ENCODE measurements around the gene SH3RF1. TPM values are rescaled to one million over a fixed set of nuclear protein-coding genes. Genes with fewer than 3 reads are reported as not detected.
"Not testable (repeated sequence)": the region's sequence is repeated elsewhere in the genome, so short reads cannot be mapped to it uniquely, and the experiment has no call there.

Gene SH3RF1
- total RNA-seq, 1 donor from 2014 or later, result 17.1 TPM

DNA sequence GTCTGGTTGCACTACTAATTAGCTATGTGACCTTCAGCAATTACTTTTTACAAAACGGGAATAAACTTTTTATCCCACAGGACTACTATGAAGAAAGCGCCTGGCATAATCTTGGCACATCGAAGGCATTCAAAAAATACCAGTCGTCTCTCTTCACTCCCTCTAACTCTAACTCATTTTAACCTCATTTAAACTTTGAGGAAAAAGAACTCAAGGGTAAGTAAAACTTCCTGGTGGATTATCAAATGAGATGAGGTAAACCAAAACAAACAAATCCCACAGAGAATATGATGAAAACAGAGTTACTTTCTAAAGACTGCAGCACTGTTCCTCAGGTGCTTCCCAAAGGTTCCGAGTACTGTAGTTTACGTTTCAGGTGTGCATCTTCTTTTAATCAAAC lies 66.9 kb downstream of the SH3RF1 start:
- H3K27me3 ChIP-seq, result no peaks in the 10 kb centered on the region
- Mint-ChIP-seq H3K4me1 (peaks cover 62% of the 10 kb centered on the region), H3K4me3 (no peak overlapping the region), H3K9me3 (peaks cover 2% of the 10 kb centered on the region), H3K36me3 (peaks cover 4% of the 10 kb centered on the region), H3K27me3 (ENCODE audit: insufficient read depth, low read depth) (no peaks in the 10 kb centered on the region), H3K27ac (no peak overlapping the region)
- H3K27ac ChIP-seq, result no peak overlapping the region
- no peak overlapping the region for H2AFZ ChIP-seq (replicated peaks)
- H3K9me3 ChIP-seq (ENCODE audit: low read depth), result no peaks in the 10 kb centered on the region
- peaks cover 73% of the 10 kb centered on the region for H3K4me1 ChIP-seq
- no peak overlapping the region for H3K9ac ChIP-seq
- peaks cover 22% of the 10 kb centered on the region for H3F3A ChIP-seq (ENCODE audit: low read depth)
- no peak for TF ChIP-seq EZH2phosphoT487 (IDR thresholded peaks at IDR 0.05)
- TF ChIP-seq EZH2 (IDR thresholded peaks at IDR 0.05), result no peak
- TF ChIP-seq, protein P1, sequence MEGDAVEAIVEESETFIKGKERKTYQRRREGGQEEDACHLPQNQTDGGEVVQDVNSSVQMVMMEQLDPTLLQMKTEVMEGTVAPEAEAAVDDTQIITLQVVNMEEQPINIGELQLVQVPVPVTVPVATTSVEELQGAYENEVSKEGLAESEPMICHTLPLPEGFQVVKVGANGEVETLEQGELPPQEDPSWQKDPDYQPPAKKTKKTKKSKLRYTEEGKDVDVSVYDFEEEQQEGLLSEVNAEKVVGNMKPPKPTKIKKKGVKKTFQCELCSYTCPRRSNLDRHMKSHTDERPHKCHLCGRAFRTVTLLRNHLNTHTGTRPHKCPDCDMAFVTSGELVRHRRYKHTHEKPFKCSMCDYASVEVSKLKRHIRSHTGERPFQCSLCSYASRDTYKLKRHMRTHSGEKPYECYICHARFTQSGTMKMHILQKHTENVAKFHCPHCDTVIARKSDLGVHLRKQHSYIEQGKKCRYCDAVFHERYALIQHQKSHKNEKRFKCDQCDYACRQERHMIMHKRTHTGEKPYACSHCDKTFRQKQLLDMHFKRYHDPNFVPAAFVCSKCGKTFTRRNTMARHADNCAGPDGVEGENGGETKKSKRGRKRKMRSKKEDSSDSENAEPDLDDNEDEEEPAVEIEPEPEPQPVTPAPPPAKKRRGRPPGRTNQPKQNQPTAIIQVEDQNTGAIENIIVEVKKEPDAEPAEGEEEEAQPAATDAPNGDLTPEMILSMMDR (IDR thresholded peaks at IDR 0.05), result no peak
- no peaks in the 10 kb centered on the region for H3K36me3 ChIP-seq
- H3K79me2 ChIP-seq (ENCODE audit: low read depth), result peaks cover 77% of the 10 kb centered on the region
- H3K4me2 ChIP-seq, result no peak overlapping the region
- DNase-seq (ENCODE audit: low spot score), result no peak
- peaks cover 8% of the 10 kb centered on the region for H4K20me1 ChIP-seq (ENCODE audit: low read depth)
- H3K4me3 ChIP-seq, result no peak overlapping the region

DNA sequence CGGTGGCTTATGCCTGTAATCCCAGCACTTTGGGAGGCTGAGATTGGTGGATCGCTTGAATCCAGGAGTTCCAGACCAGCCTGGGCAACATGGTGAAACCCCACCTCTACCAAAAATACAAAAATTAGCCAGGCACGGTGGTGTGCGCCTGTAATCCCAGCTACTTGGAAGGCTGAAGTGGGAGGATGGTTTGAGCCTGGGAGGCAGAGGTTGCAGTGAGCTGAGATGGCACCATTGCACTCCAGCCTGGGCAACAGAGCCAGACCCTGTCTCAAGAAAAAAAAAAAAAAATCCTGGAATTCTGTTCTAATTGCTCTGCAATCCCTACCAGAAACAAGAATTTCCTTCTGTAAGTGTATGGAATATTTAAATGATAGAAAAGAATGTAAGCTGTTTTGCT lies 67.5 kb downstream of the SH3RF1 start:
- peaks cover 61% of the 10 kb centered on the region for H3K4me1 Mint-ChIP-seq
- not testable (repeated sequence) for H3K36me3 Mint-ChIP-seq; H3K4me3 Mint-ChIP-seq; H3K27ac ChIP-seq; H3K9me3 Mint-ChIP-seq; H3K9me3 ChIP-seq (ENCODE audit: low read depth); H4K20me1 ChIP-seq (ENCODE audit: low read depth); H3K36me3 ChIP-seq; H3K27ac Mint-ChIP-seq; H3K27me3 ChIP-seq; H3K4me3 ChIP-seq; H2AFZ ChIP-seq (replicated peaks); H3K9ac ChIP-seq; H3K27me3 Mint-ChIP-seq (ENCODE audit: insufficient read depth, low read depth); H3K4me2 ChIP-seq; DNase-seq (ENCODE audit: low spot score)
- peaks cover 80% of the 10 kb centered on the region for H3K79me2 ChIP-seq (ENCODE audit: low read depth)
- peaks cover 73% of the 10 kb centered on the region for H3K4me1 ChIP-seq
- H3F3A ChIP-seq (ENCODE audit: low read depth), result peaks cover 16% of the 10 kb centered on the region

DNA sequence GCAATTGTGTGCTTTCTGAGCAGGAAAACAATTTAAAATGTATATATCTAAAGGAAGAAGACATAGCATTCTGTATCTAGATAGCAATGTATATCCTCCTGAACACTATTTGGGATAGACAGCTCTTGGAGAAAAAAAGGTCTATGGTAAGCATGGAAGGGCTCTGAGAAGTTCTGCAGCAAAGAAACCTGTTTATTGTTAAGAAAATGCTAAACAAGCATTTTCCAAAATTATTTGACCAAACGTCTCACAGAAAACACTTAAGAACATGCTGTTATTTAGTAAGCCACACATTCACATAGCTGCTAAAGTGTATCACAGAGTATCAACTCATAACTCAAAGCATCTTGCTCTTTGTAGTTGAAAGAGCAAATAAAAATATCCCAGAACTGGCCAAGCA lies 67.9 kb downstream of the SH3RF1 start:
- Histone ChIP-seq H3K9ac (no peak overlapping the region), H3K36me3 (no peaks in the 10 kb centered on the region), H3K79me2 (ENCODE audit: low read depth) (peaks cover 83% of the 10 kb centered on the region), H3K27ac (no peak overlapping the region), H3F3A (ENCODE audit: low read depth) (peaks cover 12% of the 10 kb centered on the region), H4K20me1 (ENCODE audit: low read depth) (peaks cover 8% of the 10 kb centered on the region), H3K4me2 (no peak overlapping the region), H3K9me3 (ENCODE audit: low read depth) (no peaks in the 10 kb centered on the region), H3K4me3 (no peak overlapping the region), H3K4me1 (peaks cover 70% of the 10 kb centered on the region), H2AFZ (replicated peaks) (no peak overlapping the region), H3K27me3 (no peaks in the 10 kb centered on the region)
- Mint-ChIP-seq H3K4me1 (peaks cover 57% of the 10 kb centered on the region), H3K36me3 (peaks cover 2% of the 10 kb centered on the region), H3K27ac (no peak overlapping the region), H3K9me3 (no peaks in the 10 kb centered on the region), H3K27me3 (ENCODE audit: insufficient read depth, low read depth) (no peaks in the 10 kb centered on the region), H3K4me3 (no peak overlapping the region)
- TF ChIP-seq EZH2 (IDR thresholded peaks at IDR 0.05), result no peak
- no peak for TF ChIP-seq EZH2phosphoT487 (IDR thresholded peaks at IDR 0.05)
- TF ChIP-seq, protein P1 (IDR thresholded peaks at IDR 0.05), result no peak
- DNase-seq (ENCODE audit: low spot score), result no peak

DNA sequence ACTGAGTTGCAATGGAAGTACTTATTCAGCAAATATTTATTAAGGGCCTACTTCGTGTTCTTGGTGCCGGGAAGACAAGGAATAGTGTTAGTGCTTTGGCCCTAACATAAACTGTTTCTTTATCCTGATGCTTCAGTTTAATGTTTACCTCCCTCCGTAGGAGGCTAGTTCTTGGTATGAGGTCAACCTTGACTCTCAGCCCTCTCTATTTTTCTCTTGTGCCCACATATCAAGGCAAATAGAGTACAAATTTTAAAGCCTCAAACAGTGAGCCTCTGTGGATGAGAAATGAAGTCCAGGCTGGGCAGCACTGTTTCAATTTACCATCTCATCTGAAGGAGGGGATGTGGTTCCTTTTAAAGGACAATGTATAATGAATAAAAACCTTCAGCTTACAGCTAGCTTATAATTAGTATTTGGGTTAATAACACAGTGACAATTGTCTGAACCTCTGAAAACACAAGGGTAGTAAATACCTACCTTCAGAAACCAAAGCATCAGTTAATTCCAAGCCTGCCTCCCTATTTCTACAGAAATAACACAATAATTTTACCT lies 68.5 kb downstream of the SH3RF1 start:
- Histone ChIP-seq H3K9me3 (ENCODE audit: low read depth) (no peaks in the 10 kb centered on the region), H3K4me3 (no peak overlapping the region), H3K4me2 (no peak overlapping the region), H4K20me1 (ENCODE audit: low read depth) (peaks cover 8% of the 10 kb centered on the region), H3K27ac (peak overlapping the region; percentile 31), H3K79me2 (ENCODE audit: low read depth) (peaks cover 83% of the 10 kb centered on the region), H3K9ac (no peak overlapping the region), H3F3A (ENCODE audit: low read depth) (peaks cover 5% of the 10 kb centered on the region), H3K4me1 (peaks cover 63% of the 10 kb centered on the region), H3K36me3 (no peaks in the 10 kb centered on the region), H2AFZ (replicated peaks) (no peak overlapping the region), H3K27me3 (no peaks in the 10 kb centered on the region)
- Mint-ChIP-seq H3K4me1 (peaks cover 51% of the 10 kb centered on the region), H3K36me3 (peaks cover 2% of the 10 kb centered on the region), H3K27ac (peak overlapping the region; percentile 81), H3K4me3 (no peak overlapping the region), H3K27me3 (ENCODE audit: insufficient read depth, low read depth) (no peaks in the 10 kb centered on the region), H3K9me3 (no peaks in the 10 kb centered on the region)
- no peak for TF ChIP-seq EZH2phosphoT487 (IDR thresholded peaks at IDR 0.05)
- TF ChIP-seq, protein P1 (IDR thresholded peaks at IDR 0.05), result no peak
- TF ChIP-seq EZH2 (IDR thresholded peaks at IDR 0.05), result no peak
- DNase-seq (ENCODE audit: low spot score), result no peak

All from neural progenitor cell (in vitro differentiated cells).